Prostate gland (tissue), 2 donors: ENCODE measurements around the gene AK8. TPM values are rescaled to one million over a fixed set of nuclear protein-coding genes. Genes with fewer than 3 reads are reported as not detected.

Experiments
- DNase-seq: peaks from one replicate; pipeline ENCODE4 v3.0.0-alpha.2; 2019; ENCODE audit warnings: low spot score
- H3K27ac ChIP-seq, 2 donors: fragments of 200-600 bp; sonication (generic); 2 replicates each; pipeline ENCODE4 v1.5.1; 2017 to 2019
- H3K27me3 ChIP-seq: fragments of 200-600 bp; sonication (generic); replicated peaks from 2 replicates; pipeline ENCODE4 v1.5.1; 2019; ENCODE audit not compliant: insufficient read depth
- H3K36me3 ChIP-seq, 2 donors: fragments of 200-600 bp; sonication (generic); 1 replicate in 1 of 2; 2 replicates in 1 of 2; pipeline versions ENCODE4 v1.5.1 to v1.8.1; 2017 to 2019
- H3K4me1 ChIP-seq: fragments of 200-600 bp; sonication (generic); replicated peaks from 2 replicates; pipeline ENCODE4 v1.5.1; 2019
- H3K4me3 ChIP-seq, 2 donors: fragments of 200-600 bp; sonication (generic); 2 replicates each; pipeline ENCODE4 v1.5.1; 2017 to 2019
- H3K9me3 ChIP-seq: fragments of 200-600 bp; sonication (generic); 2 replicates; pipeline ENCODE4 v1.5.1; 2017
- POLR2A ChIP-seq: fragments of 450-650 bp; IDR thresholded peaks from one replicate; pipeline ENCODE4 v1.6.1; 2016; ENCODE audit warnings: antibody characterized with exemption, mild to moderate bottlenecking
- POLR2AphosphoS5 ChIP-seq: sonication (generic); formaldehyde crosslinking; IDR thresholded peaks from one replicate; pipeline ENCODE4 v1.6.1; 2017; ENCODE audit warnings: antibody characterized with exemption
- WGBS: methylation state at CpG from one replicate; pipeline ENCODE4 v1.1.5; 2018; 5-methylcytosine and 5-hydroxymethylcytosine counted together
- intact Hi-C: fragments of 100-400 bp; cut with DNase I; formaldehyde crosslinking; loops from one replicate; pipeline ENCODE4 v1.14.2; 2022
- total RNA-seq, 2 donors: library from RNA; depleted of rRNA; stranded (reverse); fragments of >200 nt; gene quantifications; one replicate each; pipeline ENCODE4 v1.1.0, GENCODE V29; 2016
- TF ChIP-seq, protein P1 (sequence below), 4 experiments: fragments of 200-600 bp in 2 of 4; fragments of 450-650 bp in 2 of 4; sonication (generic) in 2 of 4; IDR thresholded peaks; 1 replicate in 3 of 4; 2 replicates in 1 of 4; pipeline ENCODE4 v1.5.1; 2016 to 2019; ENCODE audit warnings: antibody characterized with exemption in 4 of 4, mild to moderate bottlenecking in 2 of 4, moderate library complexity in 2 of 4

Gene AK8
- total RNA-seq, 2 donors from 2014 or later: 3.3 to 4.1 TPM

DNA sequence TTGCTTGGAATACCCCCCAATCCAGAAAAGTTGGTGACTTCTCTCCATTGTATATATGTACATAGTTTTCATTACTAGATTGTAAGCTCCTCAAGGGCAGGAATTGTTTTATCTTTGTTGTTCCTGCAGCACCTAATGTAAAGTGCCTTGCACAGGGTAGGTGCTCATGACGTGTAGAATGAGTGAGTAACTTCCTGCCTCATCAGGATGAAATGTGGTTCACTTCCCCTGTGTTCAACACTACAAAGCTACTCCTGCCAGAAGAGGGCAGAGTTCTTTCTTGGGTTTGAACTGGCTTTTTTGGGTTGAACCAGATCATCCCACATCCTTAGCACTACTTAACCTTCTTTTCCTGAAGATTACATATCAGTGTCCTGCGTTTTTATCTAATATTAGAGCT is 183.9 kb downstream of the AK8 start:
- Histone ChIP-seq H3K27me3 (no peaks in the 10 kb centered on the region), H3K9me3 (no peaks in the 10 kb centered on the region), H3K36me3 (no peaks in the 10 kb centered on the region), H3K27ac (no peak overlapping the region), H3K4me1 (no peaks in the 10 kb centered on the region), H3K4me3 (no peak overlapping the region)
- WGBS: 37% methylated on average over 2 of the region's 2 CpGs
- no peak for TF ChIP-seq POLR2AphosphoS5
- TF ChIP-seq POLR2A: no peak
- TF ChIP-seq, protein P1, sequence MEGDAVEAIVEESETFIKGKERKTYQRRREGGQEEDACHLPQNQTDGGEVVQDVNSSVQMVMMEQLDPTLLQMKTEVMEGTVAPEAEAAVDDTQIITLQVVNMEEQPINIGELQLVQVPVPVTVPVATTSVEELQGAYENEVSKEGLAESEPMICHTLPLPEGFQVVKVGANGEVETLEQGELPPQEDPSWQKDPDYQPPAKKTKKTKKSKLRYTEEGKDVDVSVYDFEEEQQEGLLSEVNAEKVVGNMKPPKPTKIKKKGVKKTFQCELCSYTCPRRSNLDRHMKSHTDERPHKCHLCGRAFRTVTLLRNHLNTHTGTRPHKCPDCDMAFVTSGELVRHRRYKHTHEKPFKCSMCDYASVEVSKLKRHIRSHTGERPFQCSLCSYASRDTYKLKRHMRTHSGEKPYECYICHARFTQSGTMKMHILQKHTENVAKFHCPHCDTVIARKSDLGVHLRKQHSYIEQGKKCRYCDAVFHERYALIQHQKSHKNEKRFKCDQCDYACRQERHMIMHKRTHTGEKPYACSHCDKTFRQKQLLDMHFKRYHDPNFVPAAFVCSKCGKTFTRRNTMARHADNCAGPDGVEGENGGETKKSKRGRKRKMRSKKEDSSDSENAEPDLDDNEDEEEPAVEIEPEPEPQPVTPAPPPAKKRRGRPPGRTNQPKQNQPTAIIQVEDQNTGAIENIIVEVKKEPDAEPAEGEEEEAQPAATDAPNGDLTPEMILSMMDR (IDR thresholded peaks at IDR 0.05): no peak
- no peak for DNase-seq
- intact Hi-C loops: no loop called here

DNA sequence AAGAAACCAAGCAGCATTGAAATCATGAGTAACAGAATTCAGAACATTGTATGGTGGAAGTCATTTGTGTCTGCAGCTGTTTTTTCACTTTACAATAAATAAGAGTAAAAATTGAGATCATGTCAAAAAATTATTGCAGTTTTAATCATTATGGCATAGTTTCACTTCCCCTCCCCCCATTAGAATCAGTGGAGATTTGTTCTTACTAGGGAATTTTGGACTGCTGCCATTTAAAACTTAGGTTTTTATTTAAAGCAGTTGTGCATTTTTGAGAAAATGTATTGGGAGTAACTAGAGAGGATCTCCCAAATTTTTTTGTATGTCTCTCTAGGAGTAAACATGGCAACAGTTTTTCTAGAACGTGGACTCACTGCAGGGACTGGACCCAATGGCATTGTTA is 187.4 kb downstream of the AK8 start:
- H3K9me3 ChIP-seq: no peaks in the 10 kb centered on the region
- no peak for DNase-seq
- 95% methylated on average over 1 of the region's 1 CpG for WGBS
- H3K4me3 ChIP-seq: no peak overlapping the region
- no peak for TF ChIP-seq POLR2AphosphoS5
- TF ChIP-seq, protein P1 (IDR thresholded peaks at IDR 0.05): no peak
- TF ChIP-seq POLR2A: no peak
- H3K4me1 ChIP-seq: no peaks in the 10 kb centered on the region
- H3K36me3 ChIP-seq: peaks cover 0 to 4% of the 10 kb centered on the region in 2 donors
- intact Hi-C loops: no loop called here
- no peak overlapping the region for H3K27ac ChIP-seq
- H3K27me3 ChIP-seq: no peaks in the 10 kb centered on the region

DNA sequence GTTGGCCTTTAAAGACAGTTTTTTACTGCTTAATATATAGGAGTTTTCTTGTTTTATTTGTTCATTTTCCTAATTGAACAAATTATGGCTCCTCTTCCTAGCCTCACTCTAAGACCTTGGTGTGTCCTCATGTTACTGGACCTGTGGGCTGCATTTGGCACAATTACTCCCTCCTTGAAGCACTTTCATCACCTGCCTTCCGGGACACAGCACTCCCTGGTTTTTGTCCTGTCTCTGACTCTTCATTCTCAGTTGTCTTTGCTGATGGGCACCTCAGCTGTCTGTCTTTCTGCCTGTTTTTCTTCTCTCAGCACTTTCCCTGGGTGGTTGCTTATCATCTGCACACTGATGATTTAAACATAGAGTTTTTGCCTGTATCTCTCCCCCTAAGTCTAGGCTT is 194.2 kb downstream of the AK8 start:
- Histone ChIP-seq H3K27me3 (no peaks in the 10 kb centered on the region), H3K36me3 (peaks cover 0 to 4% of the 10 kb centered on the region in 2 donors), H3K4me1 (no peaks in the 10 kb centered on the region), H3K9me3 (no peaks in the 10 kb centered on the region), H3K4me3 (no peak overlapping the region), H3K27ac (no peak overlapping the region)
- TF ChIP-seq POLR2A (no peak), POLR2AphosphoS5 (no peak)
- TF ChIP-seq, protein P1 (IDR thresholded peaks at IDR 0.05): no peak
- no peak for DNase-seq
- intact Hi-C loops: no loop called here
- WGBS: 82% methylated on average over 1 of the region's 1 CpG

DNA sequence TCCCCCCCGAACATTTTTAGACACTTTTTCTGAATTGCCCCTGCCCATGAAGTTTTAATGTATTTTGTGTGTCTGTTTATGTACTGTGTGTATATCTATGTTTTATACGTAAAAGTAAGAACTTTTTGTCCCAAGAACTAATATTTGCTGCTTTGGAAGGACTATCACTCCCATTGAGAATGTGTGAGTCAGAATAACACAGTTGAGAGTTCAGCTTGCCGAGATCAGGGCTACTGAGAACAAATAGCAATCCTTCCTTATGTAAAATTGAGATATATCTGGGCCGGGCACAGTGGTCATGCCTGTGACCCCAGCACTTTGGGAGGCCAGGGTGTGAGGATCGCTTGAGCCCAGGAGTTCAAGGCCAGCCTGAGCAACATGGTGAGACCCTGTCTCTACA is 196.5 kb downstream of the AK8 start:
- Histone ChIP-seq H3K27ac (no peak overlapping the region), H3K4me1 (no peaks in the 10 kb centered on the region), H3K27me3 (no peaks in the 10 kb centered on the region), H3K4me3 (no peak overlapping the region), H3K9me3 (no peaks in the 10 kb centered on the region), H3K36me3 (peaks cover 0 to under 1% of the 10 kb centered on the region in 2 donors)
- DNase-seq: no peak
- TF ChIP-seq POLR2AphosphoS5: no peak
- no peak for TF ChIP-seq POLR2A
- TF ChIP-seq, protein P1 (IDR thresholded peaks at IDR 0.05): no peak
- WGBS: 77% methylated on average over 5 of the region's 5 CpGs
- intact Hi-C loops: no loop called here

DNA sequence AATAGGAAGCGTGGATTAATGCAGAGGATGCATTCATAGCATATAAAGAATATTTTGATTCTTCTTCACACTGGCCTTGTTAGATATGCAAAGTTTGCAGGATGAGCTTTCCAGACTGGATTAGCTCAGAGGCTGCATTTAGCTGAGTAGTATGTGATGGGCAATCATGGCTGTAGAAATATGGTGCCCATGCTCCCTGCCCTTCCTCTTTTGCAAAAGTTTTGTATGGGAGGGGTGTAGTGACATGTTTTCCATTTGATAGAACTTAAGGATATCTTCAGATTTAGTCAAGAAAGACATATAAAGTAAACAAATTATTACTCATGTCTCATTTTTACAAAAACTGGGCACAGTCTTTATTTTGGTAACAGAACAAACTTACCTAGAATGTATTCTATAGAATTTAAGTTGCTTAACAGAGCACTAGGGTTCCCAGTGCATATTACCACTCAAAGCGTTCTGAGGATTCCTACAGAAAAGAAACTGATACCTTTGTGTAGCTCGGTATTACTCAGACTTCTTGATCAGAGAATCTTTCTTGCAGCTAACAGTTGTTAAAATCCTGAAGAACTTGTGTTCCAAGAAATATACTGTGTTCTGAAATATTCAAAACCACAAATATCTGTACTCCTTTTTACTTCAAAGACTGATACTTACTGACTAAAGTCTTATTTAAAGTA is 198.0 kb downstream of the AK8 start:
- Histone ChIP-seq H3K27ac (no peak overlapping the region), H3K4me1 (no peaks in the 10 kb centered on the region), H3K36me3 (no peaks in the 10 kb centered on the region), H3K4me3 (no peak overlapping the region), H3K9me3 (no peaks in the 10 kb centered on the region), H3K27me3 (no peaks in the 10 kb centered on the region)
- intact Hi-C loops: loop anchor here (10.0 kb wide), 1 partner anchor 195 kb away; the partner anchor contains the start of genes AK8 and SPACA9
- no peak for DNase-seq
- WGBS: 59% methylated on average over 3 of the region's 3 CpGs
- no peak for TF ChIP-seq POLR2A
- TF ChIP-seq, protein P1 (IDR thresholded peaks at IDR 0.05): no peak
- TF ChIP-seq POLR2AphosphoS5: no peak
